HFF-Myc (cell line): ENCODE results near the gene COG7.

Experiments
- DNase-seq: peaks from one replicate; pipeline ENCODE4 v3.0.0-alpha.2; 2011; ENCODE audit warnings: low read depth; ENCODE audit errors: extremely low read depth
- H3K4me3 ChIP-seq: replicated peaks from 2 replicates; pipeline ENCODE4 v1.5.1; 2011; ENCODE audit warnings: low read depth, mild to moderate bottlenecking, control low read depth, low read length
- CTCF ChIP-seq: IDR thresholded peaks from 2 replicates; pipeline ENCODE4 v1.5.1; 2012; ENCODE audit warnings: mild to moderate bottlenecking, low read depth, low read length, control low read depth; ENCODE audit errors: missing control alignments

The COG7 gene

GRCh38 chr16:23380501-23380951 is 72.5 kb downstream of the COG7 start:
- no peak overlapping the region for H3K4me3 ChIP-seq
- no peak for DNase-seq
- no peak for TF ChIP-seq CTCF

GRCh38 chr16:23379707-23380106 is 73.3 kb downstream of the COG7 start:
- no peak for DNase-seq
- no peak overlapping the region for H3K4me3 ChIP-seq
- TF ChIP-seq CTCF = no peak

GRCh38 chr16:23378921-23379320 is 74.1 kb downstream of the COG7 start:
- no peak for TF ChIP-seq CTCF
- no peak overlapping the region for H3K4me3 ChIP-seq
- DNase-seq = no peak

- no peak overlapping the region for H3K4me3 ChIP-seq
- TF ChIP-seq CTCF = no peak
- no peak for DNase-seq
Observed at GRCh38 chr16:23378256-23378655, 74.7 kb downstream of the COG7 start.

GRCh38 chr16:23377071-23377931 is 75.7 kb downstream of the COG7 start:
- DNase-seq = no peak
- no peak overlapping the region for H3K4me3 ChIP-seq
- no peak for TF ChIP-seq CTCF

- no peak for DNase-seq
- H3K4me3 ChIP-seq = no peak overlapping the region
- no peak for TF ChIP-seq CTCF
Observed at GRCh38 chr16:23375643-23376042, 77.3 kb downstream of the COG7 start.
